ENCODE data around the gene RNF213.

The RNF213 gene

GRCh38 chr17:80423536-80424225 lies 163.0 kb downstream of the RNF213 start:
- no peak for DNase-seq

- no peak for DNase-seq
Observed at GRCh38 chr17:80424261-80424660, 163.6 kb downstream of the RNF213 start.

GRCh38 chr17:80424878-80425765 lies 164.5 kb downstream of the RNF213 start:
- DNase-seq, result no peak

GRCh38 chr17:80425835-80426426 lies 165.3 kb downstream of the RNF213 start:
- no peak for DNase-seq

- peak; percentile 81 for DNase-seq
Observed at GRCh38 chr17:80426671-80427326, 166.1 kb downstream of the RNF213 start.

GRCh38 chr17:80427366-80428282 lies 167.0 kb downstream of the RNF213 start:
- DNase-seq, result no peak

GRCh38 chr17:80428363-80428762 lies 167.7 kb downstream of the RNF213 start:
- DNase-seq, result no peak

- no peak for DNase-seq
Observed at GRCh38 chr17:80428796-80429195, 168.1 kb downstream of the RNF213 start.

- DNase-seq, result no peak
Observed at GRCh38 chr17:80429356-80430275, 169.0 kb downstream of the RNF213 start.

GRCh38 chr17:80430446-80431245 lies 170.0 kb downstream of the RNF213 start:
- no peak for DNase-seq

GRCh38 chr17:80431246-80432195 lies 170.9 kb downstream of the RNF213 start:
- no peak for DNase-seq

- DNase-seq, result no peak
Observed at GRCh38 chr17:80432350-80432955, 171.8 kb downstream of the RNF213 start.

GRCh38 chr17:80432961-80433550 lies 172.4 kb downstream of the RNF213 start:
- DNase-seq, result no peak

GRCh38 chr17:80433916-80434666 lies 173.4 kb downstream of the RNF213 start:
- no peak for DNase-seq

GRCh38 chr17:80437532-80437931 lies 176.9 kb downstream of the RNF213 start:
- no peak for DNase-seq

- no peak for DNase-seq
Observed at GRCh38 chr17:80438806-80439205, 178.2 kb downstream of the RNF213 start.

GRCh38 chr17:80439499-80439898 lies 178.8 kb downstream of the RNF213 start:
- no peak for DNase-seq

Data from activated CD4-positive, alpha-beta T cell treated with anti-CD3 and anti-CD28 coated beads for 1 hour (primary cell).